ENCODE data around the gene SFTPB.

DNA sequence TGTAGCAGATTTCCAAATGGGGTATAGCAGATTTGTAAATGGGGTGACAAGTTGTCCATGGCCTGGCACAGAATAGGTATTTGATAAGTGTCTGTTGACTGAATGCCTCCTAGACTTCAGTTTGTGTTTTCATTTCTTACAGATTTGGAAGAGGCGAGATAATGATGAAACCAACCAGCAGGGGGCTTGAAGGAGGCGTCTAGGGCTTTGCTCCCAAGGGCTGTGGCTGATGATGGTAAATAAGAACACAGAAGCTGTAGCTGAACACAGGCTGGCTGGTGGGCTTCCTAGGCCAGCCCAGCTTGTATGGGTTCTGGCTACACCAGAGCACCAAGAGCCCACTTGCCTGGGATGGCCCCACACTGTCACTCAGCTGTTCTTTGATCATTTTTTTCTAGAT lies 19.4 kb downstream of the SFTPB start:
- TF ChIP-seq POLR2AphosphoS5 (IDR thresholded peaks at IDR 0.05; ENCODE audit: low read depth, low read length) (no peak), TAF1 (IDR thresholded peaks at IDR 0.05; ENCODE audit: low read depth, low read length) (no peak), POLR2A (IDR thresholded peaks at IDR 0.05; ENCODE audit: low read depth, low read length) (no peak)

Data from GM12891 (cell line).